Hematopoietic multipotent progenitor cell treated with erythropoietin and hydrocortisone succinate and interleukin-3 and kit ligand, for 4 days (in vitro differentiated cells): ENCODE results near the gene GLMN.

Experiments used
- DNase-seq: peaks from one replicate; pipeline ENCODE4 v3.0.0-alpha.2; 2015

Gene GLMN, protein sequence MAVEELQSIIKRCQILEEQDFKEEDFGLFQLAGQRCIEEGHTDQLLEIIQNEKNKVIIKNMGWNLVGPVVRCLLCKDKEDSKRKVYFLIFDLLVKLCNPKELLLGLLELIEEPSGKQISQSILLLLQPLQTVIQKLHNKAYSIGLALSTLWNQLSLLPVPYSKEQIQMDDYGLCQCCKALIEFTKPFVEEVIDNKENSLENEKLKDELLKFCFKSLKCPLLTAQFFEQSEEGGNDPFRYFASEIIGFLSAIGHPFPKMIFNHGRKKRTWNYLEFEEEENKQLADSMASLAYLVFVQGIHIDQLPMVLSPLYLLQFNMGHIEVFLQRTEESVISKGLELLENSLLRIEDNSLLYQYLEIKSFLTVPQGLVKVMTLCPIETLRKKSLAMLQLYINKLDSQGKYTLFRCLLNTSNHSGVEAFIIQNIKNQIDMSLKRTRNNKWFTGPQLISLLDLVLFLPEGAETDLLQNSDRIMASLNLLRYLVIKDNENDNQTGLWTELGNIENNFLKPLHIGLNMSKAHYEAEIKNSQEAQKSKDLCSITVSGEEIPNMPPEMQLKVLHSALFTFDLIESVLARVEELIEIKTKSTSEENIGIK

DNA sequence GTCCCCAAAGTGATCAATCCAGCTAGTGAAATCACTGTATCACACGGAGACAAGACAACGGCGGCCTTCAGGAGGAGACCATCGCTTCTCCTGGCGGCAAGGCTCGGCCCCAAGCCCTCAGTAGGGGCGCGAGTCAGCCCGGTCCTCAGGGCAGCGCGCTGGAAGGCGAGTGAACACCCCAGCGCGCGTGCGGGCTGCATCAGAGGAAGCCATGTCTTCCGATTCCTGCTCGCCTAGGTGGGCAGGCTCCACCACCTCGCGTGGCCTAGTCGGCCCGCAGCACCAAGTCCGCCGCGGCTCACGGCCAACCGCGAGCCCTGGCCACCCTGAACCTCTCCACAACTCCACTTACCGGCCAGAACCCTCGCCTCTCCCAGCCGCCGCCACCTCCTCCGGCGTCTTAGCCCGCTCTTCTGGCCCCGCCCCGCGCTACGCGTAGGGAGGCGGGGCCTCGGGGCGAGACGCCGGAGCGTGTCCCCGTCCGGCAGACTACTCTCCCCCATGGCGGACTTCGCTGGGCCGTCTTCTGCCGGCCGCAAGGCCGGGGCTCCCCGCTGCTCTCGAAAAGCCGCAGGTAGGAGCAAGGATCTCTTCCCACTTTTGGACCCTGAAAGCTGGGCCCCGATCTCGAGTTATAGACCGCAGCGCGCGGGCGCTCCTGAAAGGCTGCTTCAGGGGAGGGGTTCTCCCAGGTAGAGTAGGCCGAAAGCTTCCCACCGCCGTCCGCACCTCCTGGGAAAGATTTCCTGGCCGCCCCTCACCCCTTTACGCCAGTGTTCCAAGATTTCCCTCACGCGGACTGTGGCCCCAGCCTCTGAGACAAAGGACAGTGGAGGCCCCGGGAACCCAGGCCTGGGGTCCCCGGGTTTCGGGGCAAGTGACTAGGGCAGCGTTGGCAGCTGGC, at the start of gene GLMN, which contains the start of gene RPAP2:
Gene GLMN (minus strand): TSS at position 415 of the 904 bp plus-strand sequence. CDS start 988 bp downstream, outside the sequence.
Gene RPAP2 (plus strand): TSS at position 487 of the 904 bp plus-strand sequence. CDS start 15 bp downstream, at position 502.
- peak; percentile 94 for DNase-seq

DNA sequence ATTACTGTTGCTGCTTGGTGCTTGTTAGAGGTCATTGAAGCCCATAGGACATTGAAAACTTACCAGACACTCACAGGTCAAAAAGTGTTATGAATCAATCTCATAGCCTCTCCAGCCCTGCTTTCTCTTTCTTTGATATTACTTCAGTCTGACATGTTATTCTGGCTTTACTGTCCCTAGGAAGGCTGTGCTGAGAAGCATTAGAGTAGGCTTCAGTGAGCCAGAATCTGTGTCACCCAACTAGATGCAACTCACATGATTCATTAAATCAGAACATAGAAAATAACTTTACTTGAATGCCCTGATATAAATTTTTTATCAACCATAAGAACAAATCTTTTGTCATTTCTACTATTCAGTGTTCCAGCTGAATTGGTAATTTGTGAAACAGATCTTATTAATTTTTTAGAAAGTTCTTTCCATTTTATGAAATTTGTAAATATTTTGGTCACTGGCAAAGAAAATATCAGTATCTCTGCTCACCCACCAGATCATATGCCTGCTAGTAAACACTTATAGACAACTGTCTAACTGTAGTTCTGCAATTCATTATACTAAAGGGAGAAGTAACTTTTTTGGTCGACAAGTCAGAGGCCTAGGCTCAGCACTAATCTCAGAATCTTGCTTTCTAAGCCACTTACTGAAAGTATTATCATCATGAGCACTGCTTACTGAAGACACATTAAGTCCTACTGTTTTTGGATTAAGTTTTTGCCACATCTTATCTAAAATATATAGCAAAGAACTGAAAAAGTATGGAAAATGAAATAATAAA, 48.3 kb upstream of the GLMN start:
- peak; percentile 63 for DNase-seq

DNA sequence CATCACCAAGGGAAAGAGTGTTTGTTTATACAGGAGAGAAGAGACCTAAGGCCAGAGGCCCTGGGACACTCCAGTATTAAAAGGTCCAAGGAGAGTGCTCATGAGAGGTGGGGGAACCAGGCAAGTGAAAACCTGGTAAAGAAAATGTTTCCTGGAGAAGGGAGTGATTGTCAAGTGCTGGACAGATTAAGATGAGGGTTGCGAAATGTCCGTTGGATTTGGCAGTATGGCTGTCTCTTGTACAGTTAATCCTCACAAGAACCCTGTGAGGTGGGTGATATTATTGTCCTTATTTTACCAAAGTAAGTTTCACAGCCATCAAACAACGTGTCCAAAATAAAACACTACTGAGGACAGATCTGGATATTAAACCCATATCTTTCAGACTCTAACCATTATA, 44.3 kb upstream of the GLMN start:
- DNase-seq = no peak

DNA sequence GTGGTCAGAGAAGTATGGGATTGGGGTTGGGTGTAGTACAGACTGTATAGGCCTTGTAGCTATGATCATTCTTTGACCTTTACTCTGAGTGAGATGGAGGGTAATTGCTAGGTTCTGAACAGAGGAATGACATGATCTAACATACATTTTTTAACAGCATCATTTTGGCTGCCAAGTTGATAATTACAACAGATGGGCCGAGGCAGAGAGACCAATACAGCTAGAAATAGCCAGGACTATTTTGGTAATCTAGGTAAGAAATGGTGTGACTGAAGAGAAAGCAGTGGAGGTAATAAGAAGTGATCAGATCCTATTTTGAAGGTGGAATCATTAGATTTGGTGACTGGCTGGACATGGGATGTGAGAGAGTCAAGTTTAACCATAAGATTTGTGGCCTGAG, 43.6 kb upstream of the GLMN start:
- no peak for DNase-seq

DNA sequence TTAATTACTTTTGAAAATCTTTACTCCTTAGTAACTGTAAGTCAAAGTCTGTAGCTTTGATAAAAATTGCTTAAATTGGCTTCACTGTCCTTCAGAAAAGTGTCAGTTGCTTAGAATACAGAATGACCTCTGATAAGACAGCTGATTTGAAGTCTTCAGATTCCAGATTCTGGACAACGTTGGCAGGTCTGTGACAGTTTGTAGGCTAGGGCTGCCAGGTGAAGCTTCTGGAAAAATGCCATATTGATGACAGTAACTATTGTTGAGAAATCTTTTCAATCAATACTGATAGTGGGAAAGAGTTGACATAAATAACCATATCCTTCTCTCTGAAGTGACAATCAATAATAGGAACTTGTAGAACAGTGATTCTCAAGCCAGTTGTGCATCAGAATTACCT, 41.4 kb upstream of the GLMN start:
- DNase-seq = no peak

DNA sequence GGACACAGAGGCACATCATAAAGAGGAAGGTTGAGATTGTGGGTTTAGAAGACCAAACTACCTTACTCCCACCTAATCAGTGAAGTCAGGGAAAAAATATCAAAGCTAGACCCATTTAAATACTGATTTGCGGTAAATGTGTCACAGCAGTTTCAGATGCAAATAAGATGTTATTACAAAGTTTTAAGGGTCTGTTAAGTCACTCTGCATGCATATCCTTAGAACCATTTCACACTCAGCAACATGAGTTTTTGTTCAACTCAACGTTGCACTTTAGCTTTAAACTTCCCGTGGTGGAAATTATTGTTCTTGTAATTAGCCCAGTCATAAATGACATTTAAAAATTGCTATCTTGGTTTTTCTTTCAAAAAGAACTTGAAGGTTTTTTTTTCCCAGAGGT, 34.9 kb upstream of the GLMN start:
- no peak for DNase-seq

DNA sequence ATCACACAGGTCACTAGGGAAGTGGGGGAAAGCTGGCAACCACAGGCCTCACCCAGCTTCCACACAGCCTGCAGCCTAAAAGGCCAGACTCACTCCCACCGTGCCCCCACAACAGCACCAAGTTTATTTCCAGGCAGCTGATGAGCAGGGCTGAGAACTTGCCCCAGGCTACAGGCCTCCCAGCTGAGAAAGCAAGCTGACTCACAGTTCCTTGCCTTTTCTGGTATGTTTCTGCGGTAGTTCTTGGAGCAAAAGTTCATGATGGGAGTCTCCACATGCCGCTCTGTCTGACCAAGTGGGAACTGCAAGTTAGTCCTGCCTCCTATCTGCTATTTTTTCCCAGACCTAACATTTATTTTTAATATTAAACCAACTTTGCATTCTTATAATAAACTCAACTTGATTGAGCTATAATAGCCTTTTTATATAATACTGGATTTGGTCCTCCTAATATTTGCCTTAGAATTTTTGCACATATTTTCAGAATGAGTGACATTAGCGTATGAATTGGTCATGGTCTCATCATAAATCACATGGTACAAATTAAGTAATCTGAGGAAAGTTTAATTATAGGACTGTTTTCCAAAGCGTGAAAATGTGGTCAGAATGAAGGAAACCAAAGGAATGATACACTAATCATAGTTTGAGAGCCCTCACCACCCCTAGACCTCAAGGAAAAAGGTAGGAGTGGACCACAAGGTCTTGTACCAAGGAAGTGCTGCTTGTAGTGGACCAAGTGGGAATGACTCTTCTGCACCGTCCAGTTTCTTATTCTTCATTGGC, 30.8 kb upstream of the GLMN start:
- no peak for DNase-seq

DNA sequence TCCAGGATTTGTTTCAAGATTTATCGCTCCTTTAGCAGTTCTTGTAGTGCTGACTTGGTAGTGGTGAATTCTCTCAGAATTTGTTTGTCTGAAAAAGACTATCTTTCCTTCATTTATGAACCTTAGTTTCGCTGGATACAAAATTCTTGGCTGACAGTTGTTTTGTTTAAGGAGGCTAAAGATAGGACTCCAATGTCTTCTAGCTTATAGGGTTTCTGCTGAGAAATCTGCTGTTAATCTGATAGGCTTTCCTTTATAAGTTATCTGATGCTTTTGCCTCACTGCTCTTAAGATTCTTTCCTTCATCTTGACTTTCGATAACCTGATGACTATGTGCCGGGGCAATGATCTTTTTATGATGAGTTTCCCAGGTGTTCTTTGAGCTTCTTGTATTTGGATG, 29.0 kb upstream of the GLMN start:
- no peak for DNase-seq

DNA sequence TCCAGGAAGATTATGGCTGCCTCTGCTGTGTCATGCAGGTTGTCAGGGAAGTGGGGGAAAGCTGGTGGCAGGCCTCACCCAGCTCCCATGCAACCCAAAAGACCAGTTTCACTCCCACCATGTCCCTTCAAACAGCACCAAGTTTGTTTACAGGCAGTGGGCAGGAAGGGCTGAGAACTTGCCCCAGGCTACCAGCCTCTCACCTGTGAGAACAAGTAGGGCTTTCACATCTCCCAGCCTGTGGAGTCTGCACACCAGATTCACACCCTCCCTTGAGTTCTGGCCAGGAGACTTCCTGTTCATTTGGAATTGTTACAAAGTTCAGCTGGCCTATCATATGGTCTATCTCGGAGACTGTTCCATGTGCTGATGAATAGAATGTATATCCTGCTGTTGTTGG, 27.9 kb upstream of the GLMN start:
- no peak for DNase-seq

DNA sequence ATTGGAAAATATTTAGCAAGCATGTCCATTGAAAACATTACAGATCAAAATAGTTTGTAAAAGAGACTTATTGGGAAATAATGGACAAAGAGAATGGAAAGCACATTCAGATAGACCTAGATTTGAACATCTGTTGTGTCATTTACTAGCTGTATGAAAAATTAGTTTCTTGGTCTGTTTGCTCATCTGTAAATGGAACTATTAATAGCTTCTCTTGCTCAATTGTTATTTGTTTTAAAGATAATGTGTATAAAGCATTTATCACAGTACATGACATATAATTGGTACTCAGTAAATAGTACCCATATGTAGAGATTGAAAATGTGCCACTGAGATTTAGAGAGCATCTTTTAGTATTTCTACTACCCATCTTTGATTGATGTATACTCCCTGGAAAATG, 26.0 kb upstream of the GLMN start:
- DNase-seq = no peak

DNA sequence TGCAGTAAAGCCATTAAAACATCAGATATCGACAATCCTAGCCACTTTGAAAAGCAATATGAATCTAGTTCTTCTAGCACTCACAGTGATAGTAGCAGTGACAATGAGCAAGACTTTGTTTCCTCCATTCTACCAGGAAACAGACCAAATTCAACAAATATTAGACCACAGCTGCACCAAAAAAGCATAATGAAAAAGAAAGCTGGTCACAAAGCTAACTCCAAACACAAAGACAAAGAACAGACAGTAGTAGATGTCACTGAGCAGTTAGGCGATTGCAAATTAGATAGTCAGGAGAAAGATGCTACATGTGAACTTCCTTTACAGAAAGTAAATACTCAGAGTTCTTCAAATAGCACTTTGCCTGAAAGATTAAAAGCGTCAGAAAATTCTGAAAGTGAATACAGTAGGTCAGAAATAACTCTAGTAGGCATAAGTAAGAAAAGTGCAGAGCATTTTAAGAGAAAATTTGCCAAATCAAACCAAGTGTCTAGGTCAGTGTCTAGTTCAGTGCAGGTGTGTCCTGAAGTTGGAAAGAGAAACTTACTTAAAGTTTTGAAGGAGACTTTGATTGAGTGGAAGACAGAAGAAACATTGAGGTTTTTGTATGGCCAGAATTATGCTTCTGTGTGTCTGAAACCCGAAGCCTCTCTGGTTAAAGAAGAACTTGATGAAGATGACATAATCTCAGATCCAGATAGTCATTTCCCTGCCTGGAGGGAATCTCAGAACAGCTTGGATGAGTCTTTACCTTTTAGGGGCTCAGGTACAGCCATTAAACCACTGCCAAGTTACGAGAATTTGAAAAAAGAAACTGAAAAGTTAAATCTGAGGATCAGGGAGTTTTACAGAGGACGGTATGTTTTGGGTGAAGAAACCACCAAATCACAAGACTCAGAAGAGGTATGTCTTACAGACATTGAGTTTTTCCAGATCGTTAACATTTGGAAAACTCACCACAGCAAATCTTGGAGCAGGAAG, 25.0 kb upstream of the GLMN start:
- DNase-seq = no peak

DNA sequence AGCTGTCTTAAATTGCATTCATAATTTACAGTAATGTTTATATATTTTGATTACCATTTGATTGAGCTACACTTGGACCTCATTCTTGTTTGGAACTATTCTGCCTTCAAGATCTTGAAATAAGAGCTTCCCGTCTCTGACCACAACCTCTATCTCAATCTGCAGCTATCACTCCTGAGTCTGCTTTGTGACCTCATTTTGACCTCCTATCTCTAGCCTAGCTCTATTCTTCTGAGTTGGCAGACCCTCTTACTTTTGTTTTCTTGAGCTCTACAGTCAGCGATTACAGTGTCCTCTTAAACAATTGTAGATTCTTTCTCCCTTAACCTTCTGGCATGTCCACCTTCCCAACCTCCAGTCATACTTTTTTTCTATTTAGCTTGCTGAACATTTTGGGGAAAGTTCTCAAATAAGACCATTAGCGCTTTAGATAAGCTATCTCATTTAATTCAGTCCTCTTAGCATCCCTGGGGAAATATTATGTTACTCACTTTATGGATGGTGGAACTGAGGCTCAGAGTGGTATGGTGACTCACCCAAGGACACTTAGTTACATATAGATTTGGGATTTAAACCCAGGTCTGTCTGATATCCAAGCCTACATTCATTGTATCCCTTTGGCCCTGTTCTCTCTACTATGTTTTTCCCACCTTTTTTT, 19.2 kb upstream of the GLMN start:
- peak; percentile 83 for DNase-seq

DNA sequence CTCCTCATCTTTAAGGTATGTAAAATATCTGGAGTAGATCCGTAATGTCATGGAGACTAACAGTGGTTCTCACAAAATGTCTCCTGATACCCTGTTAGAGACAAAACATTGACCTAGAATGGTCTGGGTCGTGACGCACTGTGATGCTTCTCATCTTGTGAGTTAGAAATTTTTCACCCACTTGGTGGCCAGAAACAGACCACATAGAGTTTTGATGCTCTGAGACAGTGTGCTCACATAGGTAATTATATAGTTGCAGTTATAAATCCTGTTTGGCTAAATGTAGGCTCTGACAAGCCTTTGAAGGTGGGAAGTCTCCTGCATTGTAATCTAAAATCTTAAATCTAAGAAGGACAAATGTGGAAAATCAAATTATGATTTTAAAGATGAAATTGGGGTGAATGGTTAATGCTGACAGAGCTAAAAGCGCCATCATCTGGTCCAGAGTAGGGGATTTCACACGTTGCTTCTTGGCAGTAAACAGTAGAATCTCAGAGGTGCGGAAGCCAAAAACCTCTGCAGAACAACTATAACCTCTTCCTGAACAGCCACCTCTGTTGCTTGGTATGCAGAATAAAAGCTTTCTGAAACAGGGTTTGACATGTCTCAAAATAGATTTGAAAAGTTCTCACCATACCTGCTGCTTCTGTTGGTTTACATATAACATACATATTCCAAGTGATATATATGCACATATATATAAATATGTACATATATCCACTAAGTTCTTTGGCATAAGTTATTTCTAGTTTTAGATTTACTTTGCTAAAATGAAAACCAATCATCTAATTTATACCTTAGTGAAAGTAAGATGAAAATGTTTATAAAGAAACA, 17.2 kb upstream of the GLMN start:
- DNase-seq = peak; percentile 7

DNA sequence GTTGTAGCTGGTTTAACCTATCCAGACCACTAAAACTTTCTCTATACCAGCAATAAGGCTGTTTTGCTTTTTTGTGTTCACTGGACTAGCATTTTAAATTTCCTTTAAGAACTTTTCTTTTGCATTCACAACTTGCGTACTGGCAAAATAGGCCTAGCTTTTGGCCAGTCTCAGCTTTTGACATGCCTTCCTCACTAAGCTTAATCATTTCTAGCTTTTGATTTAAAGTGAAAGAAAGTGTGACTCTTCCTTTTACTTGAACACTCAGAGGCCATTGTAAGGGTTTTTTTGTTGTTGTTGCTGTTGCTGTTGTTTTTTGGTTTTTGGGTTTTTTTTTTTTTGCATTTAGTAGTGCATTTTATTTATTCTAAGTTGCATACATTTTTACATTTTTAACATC, 15.2 kb upstream of the GLMN start:
- no peak for DNase-seq

DNA sequence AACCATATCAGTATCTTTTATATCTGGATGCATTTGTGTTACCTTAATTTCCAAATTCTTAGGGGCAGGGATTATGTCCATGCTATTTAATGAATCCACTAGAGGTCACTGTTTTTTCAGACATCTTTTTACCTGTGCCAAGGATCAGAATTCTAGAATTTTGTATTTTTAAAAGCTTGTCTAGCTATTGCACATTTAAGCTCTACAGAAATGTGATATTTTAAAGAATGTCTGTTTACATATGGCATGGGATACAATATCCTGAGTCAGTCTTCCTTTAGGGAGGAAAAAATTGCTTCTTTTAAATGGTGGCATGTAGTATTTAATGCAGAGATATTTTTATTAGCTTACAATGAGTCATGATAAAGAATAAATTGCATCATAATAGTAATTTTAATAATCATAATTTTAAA, 11.4 kb upstream of the GLMN start:
- peak; percentile 76 for DNase-seq

DNA sequence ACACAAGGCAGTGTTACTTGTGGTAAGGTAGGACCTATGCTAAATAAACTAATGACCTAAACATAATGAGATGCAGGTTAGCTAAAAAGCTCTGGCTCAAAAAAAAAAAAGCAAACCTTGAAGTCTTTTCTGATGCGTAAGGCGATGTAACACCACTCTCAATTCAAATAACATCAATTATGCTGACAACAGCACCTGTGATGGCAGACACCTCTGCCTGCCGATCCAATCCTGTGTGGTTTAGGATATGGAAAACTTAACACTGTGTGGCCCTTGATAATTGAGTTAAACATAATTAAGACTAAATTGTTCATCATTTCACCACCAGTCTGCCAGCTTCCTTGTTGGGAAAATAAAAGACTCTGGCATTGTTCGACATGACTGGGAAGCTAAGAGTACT, 9.2 kb upstream of the GLMN start:
- no peak for DNase-seq

DNA sequence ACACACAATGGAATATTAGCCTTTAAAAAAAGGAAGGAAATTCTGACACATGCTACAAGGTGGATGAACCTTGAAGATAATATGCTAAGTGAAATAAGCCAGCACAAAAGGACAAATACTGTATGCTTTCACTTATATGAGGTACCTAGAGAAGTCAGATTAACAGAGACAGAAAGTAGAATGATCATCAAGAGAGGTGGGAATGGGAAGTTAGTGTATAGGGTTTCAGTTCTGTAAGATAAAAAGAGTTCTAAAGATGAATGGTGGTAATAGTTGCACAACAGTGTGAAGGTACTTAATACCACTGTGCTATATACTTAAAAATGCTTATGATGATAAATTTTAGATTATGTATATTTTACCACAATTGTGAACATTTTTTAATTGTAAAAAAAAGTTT, 7.2 kb upstream of the GLMN start:
- DNase-seq = peak; percentile 10

DNA sequence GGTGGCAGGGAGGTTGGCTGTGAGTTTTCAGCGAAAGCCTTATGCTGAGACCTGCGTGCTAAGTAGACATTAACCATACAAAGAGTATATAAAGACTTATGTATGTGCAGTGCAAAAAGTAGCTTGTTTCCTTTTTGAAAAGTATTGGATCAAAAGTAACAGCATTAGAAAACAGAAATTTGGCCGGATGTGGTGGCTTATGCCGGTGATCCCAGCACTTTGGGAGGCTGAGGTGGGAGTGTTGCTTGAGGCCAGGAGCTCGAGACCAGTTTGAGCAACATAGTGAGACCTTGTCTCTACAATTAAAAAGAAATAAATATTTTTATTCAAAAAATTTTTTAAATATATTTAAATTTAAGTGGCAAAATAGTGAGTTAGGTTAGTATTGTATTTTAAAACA, 2.2 kb upstream of the GLMN start:
- DNase-seq = no peak
